A673 (cell line): ENCODE measurements around the gene GARRE1. TPM values are rescaled to one million over a fixed set of nuclear protein-coding genes. Genes with fewer than 3 reads are reported as not detected.
A peak's percentile ranks its signal among the peaks of the same experiment; 100 is the strongest.
"Not testable (repeated sequence)": the region's sequence is repeated elsewhere in the genome, so short reads cannot be mapped to it uniquely, and the experiment has no call there.

Experiments
- BruUV-seq: library from RNA; stranded (reverse); fragments of 400-500 nt; replicated peaks from 2 replicates; lab custom pipeline; 2021; lab: Mats Ljungman, UMichigan
- CTCF ChIA-PET: fragments of 300-600 bp; sonication (Branson Sonifier 250); formaldehyde crosslinking; loops from one replicate; lab custom pipeline; 2022; ENCODE audit warnings: antibody characterized with exemption; lab: Charles Lee
- POLR2A ChIA-PET: fragments of 300-600 bp; sonication (Branson Sonifier 250); formaldehyde crosslinking; loops from one replicate; lab custom pipeline; 2022; ENCODE audit warnings: antibody characterized with exemption; ENCODE audit not compliant: low non-redundant PET; lab: Charles Lee
- DNase-seq: peaks from one replicate; pipeline ENCODE4 v3.0.0-alpha.2; 2015; ENCODE audit warnings: low spot score
- H3K27ac ChIP-seq: fragments of 200-600 bp; sonication (generic); 2 replicates; pipeline ENCODE4 v1.5.1; 2016; ENCODE audit warnings: mixed run types, low read depth, mild to moderate bottlenecking, mixed read lengths, antibody characterized with exemption, low read length; ENCODE audit not compliant: poor library complexity, severe bottlenecking
- H3K27me3 ChIP-seq: fragments of 200-600 bp; sonication (generic); replicated peaks from 2 replicates; pipeline ENCODE4 v1.6.1; 2017; ENCODE audit warnings: mixed run types, low read depth, mild to moderate bottlenecking, mixed read lengths, antibody characterized with exemption, low read length; ENCODE audit not compliant: insufficient read depth, poor library complexity
- H3K36me3 ChIP-seq: fragments of 200-600 bp; sonication (generic); 2 replicates; pipeline ENCODE4 v1.6.1; 2016; ENCODE audit warnings: mixed run types, mild to moderate bottlenecking, mixed read lengths, antibody characterized with exemption, low read length; ENCODE audit not compliant: insufficient read depth, poor library complexity, severe bottlenecking
- H3K4me1 ChIP-seq: fragments of 200-600 bp; sonication (generic); 2 replicates; pipeline ENCODE4 v1.6.1; 2017; ENCODE audit warnings: mixed run types, mild to moderate bottlenecking, mixed read lengths, antibody characterized with exemption, low read length; ENCODE audit not compliant: insufficient read depth, poor library complexity, severe bottlenecking
- H3K4me3 ChIP-seq: fragments of 200-600 bp; sonication (generic); 2 replicates; pipeline ENCODE4 v1.5.1; 2016; ENCODE audit warnings: low read depth, mixed run types, mild to moderate bottlenecking, mixed read lengths, low read length; ENCODE audit not compliant: poor library complexity, severe bottlenecking
- H3K9me3 ChIP-seq: fragments of 200-600 bp; sonication (generic); 2 replicates; pipeline ENCODE4 v1.6.1; 2016; ENCODE audit warnings: mixed run types, low read depth, mild to moderate bottlenecking, mixed read lengths, antibody characterized with exemption, low read length; ENCODE audit not compliant: poor library complexity, severe bottlenecking
- EZH2 ChIP-seq: fragments of 200-600 bp; sonication (generic); IDR thresholded peaks from 2 replicates; pipeline ENCODE4 v1.6.1; 2017; ENCODE audit warnings: borderline replicate concordance, low read depth, mild to moderate bottlenecking, mixed read lengths, antibody characterized with exemption, low read length; ENCODE audit not compliant: poor library complexity, severe bottlenecking
- intact Hi-C: fragments of 100-400 bp; cut with micrococcal nuclease; formaldehyde crosslinking; loops from one replicate; pipeline ENCODE4 v1.10.0; 2022; ENCODE audit not compliant: unreplicated experiment
- total RNA-seq: library from RNA; stranded (reverse); gene quantifications from 2 replicates; pipeline ENCODE4 v1.2.3, GENCODE V29; 2021
- TF ChIP-seq, protein P1 (sequence below): fragments of 300-800, 200-600 bp; sonication (generic); conservative IDR thresholded peaks from 2 replicates; pipeline ENCODE4 v1.5.1; 2017; ENCODE audit warnings: low read depth, mild to moderate bottlenecking, antibody characterized with exemption, low read length, moderate library complexity, mixed read lengths

The GARRE1 gene
- total RNA-seq, 1 experiment from 2014 or later, result 21.0 TPM

DNA sequence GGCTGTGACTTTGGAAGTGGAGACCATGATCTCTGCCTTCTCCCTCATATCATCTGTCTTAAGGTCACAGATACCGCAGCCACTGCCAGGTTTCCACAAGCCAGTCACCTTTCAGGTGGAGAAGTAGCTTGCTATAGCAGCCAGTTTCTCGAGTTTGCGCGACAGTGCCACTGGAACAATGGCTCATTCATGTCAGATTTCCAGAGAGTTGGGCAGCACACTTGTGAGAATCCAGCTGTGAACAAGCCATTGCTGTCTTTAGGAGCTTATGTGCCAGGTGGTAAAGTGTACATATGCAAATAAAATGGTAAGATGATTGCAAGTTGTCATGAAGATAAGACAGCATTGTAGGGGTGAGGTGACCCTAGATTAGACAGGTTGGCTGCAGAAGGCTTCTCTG is 22.3 kb downstream of the GARRE1 start:
- BruUV-seq, result no TSS peak
- intact Hi-C loops, result no loop called here
- H3K4me1 ChIP-seq, result peaks cover 33% of the 10 kb centered on the region
- H3K9me3 ChIP-seq, result no peaks in the 10 kb centered on the region
- DNase-seq, result no peak
- H3K36me3 ChIP-seq, result no peaks in the 10 kb centered on the region
- H3K27ac ChIP-seq, result peak overlapping the region; percentile 38
- ChIA-PET CTCF (no interaction called here), POLR2A (interaction anchor here (0.6 kb wide), 1 partner anchor 12 kb away, joined by 9 read pairs; no protein-coding TSS in a partner anchor)
- no peak overlapping the region for H3K4me3 ChIP-seq
- H3K27me3 ChIP-seq, result no peaks in the 10 kb centered on the region
- TF ChIP-seq EZH2, result no peak
- TF ChIP-seq, protein P1, sequence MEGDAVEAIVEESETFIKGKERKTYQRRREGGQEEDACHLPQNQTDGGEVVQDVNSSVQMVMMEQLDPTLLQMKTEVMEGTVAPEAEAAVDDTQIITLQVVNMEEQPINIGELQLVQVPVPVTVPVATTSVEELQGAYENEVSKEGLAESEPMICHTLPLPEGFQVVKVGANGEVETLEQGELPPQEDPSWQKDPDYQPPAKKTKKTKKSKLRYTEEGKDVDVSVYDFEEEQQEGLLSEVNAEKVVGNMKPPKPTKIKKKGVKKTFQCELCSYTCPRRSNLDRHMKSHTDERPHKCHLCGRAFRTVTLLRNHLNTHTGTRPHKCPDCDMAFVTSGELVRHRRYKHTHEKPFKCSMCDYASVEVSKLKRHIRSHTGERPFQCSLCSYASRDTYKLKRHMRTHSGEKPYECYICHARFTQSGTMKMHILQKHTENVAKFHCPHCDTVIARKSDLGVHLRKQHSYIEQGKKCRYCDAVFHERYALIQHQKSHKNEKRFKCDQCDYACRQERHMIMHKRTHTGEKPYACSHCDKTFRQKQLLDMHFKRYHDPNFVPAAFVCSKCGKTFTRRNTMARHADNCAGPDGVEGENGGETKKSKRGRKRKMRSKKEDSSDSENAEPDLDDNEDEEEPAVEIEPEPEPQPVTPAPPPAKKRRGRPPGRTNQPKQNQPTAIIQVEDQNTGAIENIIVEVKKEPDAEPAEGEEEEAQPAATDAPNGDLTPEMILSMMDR, result no peak

DNA sequence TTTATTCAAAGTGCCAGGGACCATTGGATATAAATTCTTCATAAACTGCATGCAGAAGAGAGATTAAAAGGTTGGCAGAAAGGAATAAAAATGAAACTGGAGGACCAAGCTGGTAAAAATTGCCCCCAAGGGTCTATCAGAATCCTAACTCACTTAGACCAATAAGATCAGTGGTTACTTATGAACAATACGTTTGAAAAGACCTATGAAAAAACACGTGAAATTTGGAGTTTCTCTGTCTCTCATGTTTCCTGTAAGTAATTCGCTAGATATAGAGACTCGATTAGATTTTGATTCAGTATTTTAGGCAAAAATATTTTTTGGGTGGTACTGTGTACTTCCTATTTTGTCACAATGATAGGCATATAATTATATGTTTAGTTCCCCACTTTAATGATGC is 22.9 kb downstream of the GARRE1 start:
- intact Hi-C loops, result no loop called here
- ChIA-PET CTCF (no interaction called here), POLR2A (interaction anchor here (0.6 kb wide), 1 partner anchor 13 kb away, joined by 9 read pairs; no protein-coding TSS in a partner anchor)
- DNase-seq, result no peak
- H3K4me1 ChIP-seq, result peaks cover 30% of the 10 kb centered on the region
- no peaks in the 10 kb centered on the region for H3K36me3 ChIP-seq
- TF ChIP-seq EZH2, result no peak
- TF ChIP-seq, protein P1, result no peak
- H3K9me3 ChIP-seq, result no peaks in the 10 kb centered on the region
- H3K4me3 ChIP-seq, result no peak overlapping the region
- no TSS peak for BruUV-seq
- H3K27me3 ChIP-seq, result no peaks in the 10 kb centered on the region
- H3K27ac ChIP-seq, result peak overlapping the region; percentile 38

DNA sequence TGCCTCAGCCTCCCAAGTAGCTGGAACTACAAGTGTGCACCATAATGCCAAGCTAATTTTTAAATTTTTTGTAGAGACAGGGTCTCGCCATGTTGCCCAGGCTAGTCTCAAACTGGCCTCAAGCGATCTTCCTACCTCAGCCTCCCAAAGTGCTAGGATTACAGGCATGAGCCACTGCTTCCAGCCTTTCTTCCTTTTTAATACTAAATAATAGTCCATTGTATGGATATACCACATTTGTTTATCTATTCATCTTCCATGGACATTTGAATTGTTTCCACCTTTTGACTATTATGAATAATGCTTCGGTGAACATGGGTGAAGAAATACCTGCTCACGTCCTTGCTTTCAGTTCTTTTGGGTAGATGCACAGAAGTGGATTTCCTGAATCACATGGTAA is 24.4 kb downstream of the GARRE1 start:
- CTCF ChIA-PET, result no interaction called here

DNA sequence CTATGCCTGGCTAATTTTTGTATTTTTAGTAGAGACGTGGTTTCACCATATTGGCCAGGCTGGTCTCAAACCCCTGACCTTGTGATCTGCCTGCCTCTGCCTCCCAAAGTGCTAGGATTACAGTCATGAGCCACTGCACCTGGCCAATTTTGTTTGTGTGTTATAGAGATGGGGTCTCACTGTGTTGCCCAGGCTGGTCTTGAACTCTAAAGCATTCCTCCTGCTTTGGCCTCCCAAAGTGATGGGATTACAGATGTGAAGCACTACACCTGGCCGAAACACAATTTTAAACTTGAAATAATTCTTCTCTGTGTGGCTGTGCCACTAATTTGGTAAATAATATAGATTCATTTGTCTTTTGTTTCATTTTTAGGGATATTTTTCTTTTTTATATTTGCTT is 27.1 kb downstream of the GARRE1 start:
- H3K9me3 ChIP-seq, H3K27me3 ChIP-seq, DNase-seq, BruUV-seq, H3K36me3 ChIP-seq, H3K27ac ChIP-seq, POLR2A ChIA-PET, H3K4me3 ChIP-seq, intact Hi-C loops, CTCF ChIA-PET: not testable (repeated sequence)
- peaks cover 11% of the 10 kb centered on the region for H3K4me1 ChIP-seq

More for the DNA sequence above, 24.4 kb downstream of the GARRE1 start:
- Histone ChIP-seq H3K4me3 (no peak overlapping the region), H3K4me1 (peaks cover 23% of the 10 kb centered on the region), H3K27ac (no peak overlapping the region), H3K27me3 (no peaks in the 10 kb centered on the region), H3K9me3 (no peaks in the 10 kb centered on the region), H3K36me3 (no peaks in the 10 kb centered on the region)
- no TSS peak for BruUV-seq
- POLR2A ChIA-PET, result interaction anchor here (0.6 to 0.7 kb wide), 2 partner anchors 10 to 27 kb away, joined by 4 to 18 read pairs; no protein-coding TSS in a partner anchor
- TF ChIP-seq, protein P1, result no peak
- no peak for TF ChIP-seq EZH2
- intact Hi-C loops, result no loop called here
- no peak for DNase-seq
